Activated naive CD4-positive, alpha-beta T cell treated with Interleukin-2 at 50 U/mL for 16 hours (primary cell): ENCODE results near the gene PRRC2B.
A peak's percentile ranks its signal among the peaks of the same experiment; 100 is the strongest.
"Not testable (repeated sequence)": the region's sequence is repeated elsewhere in the genome, so short reads cannot be mapped to it uniquely, and the experiment has no call there.

Experiments used
- DNase-seq: peaks from one replicate; pipeline ENCODE4 v3.0.0-alpha.2; 2020

The PRRC2B gene

GRCh38 chr9:131387394-131387793 is 6.5 kb upstream of the PRRC2B start:
- DNase-seq, result no peak

DNA sequence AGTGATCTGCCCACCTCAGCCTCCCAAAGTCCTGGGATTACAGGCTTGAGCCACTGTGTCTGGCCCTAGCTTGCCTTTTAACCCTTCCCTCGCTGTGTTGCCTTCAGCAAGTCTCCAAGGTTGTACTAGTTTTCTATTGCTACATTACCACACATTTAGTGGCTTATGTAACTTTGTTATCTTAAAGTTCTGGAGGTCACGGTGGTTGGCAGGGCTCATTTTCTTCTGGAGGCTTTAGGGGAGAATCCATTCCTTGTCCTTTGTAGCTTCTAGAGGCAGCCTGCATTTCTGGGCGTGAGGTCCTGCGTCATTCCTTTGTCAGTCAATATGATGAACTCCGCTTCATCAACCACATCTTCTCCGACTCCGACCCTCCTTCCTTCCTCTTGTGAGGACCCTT is 2.9 kb upstream of the PRRC2B start:
- no peak for DNase-seq

DNA sequence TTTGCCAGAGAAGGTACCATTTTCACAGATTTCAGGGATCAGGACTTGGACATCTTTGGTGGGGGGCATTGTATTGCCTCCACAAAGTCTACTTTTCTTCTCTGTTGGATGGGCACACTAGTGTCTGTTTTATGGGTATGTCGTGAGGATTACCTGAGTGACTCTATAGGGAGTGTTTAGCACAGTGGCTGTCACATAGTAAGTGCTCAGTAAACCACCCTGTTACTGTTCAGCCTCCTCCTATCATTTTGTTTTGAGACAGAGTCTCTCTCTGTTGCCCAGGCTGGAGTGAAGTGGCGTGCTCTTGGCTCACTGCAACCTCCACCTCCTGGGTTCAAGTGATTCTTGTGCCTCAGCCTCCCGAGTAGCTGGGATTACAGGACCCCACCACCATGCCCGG is 2.4 kb upstream of the PRRC2B start:
- no peak for DNase-seq

- DNase-seq, result peak; percentile 58
Measured at GRCh38 chr9:131394464-131395156, 724 bp downstream of the PRRC2B start.

- peak; percentile 76 for DNase-seq
Measured at GRCh38 chr9:131395157-131396098, 1.5 kb downstream of the PRRC2B start.

DNA sequence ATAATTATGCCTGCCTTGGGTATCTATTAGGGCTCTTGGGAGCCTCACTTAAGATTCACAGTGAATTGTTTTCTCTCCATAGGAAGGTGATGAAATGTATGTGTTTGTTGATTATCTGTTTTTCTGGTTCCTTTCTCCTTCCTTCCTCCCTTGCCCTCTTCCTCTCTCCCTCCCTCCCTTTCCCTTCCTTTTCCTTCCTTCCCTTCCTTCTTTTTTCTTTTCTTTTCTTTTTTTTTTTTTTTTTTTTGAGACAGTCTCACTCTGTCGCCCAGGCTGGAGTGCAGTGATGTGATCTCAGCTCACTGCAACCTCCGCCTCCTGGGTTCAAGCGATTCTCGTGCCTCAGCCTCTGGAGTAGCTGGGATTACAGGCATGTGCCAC is 2.2 kb downstream of the PRRC2B start:
- DNase-seq, result not testable (repeated sequence)

DNA sequence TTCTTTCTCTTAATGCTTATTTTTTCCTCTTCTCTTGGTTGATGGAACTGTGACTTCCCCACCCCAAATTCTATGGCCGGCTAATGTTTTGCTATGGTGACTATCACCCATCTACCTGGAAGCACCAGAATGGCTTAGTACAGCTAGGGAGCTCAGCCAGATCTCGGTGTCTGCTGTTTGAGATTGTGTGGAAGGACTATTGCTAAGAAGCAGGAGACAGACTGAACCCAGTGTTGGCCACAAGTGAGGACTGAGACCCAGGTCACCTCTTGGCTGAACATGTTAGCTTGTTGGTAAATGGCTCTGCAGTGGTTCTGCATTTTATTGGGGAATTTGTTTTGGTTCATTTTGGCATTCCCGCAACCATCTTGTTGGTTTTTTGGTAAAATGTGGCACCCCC is 2.7 kb downstream of the PRRC2B start:
- DNase-seq, result no peak

- DNase-seq, result no peak
Measured at GRCh38 chr9:131397100-131397790, 3.4 kb downstream of the PRRC2B start.

- DNase-seq, result peak; percentile 47
Measured at GRCh38 chr9:131398204-131398603, 4.3 kb downstream of the PRRC2B start.

DNA sequence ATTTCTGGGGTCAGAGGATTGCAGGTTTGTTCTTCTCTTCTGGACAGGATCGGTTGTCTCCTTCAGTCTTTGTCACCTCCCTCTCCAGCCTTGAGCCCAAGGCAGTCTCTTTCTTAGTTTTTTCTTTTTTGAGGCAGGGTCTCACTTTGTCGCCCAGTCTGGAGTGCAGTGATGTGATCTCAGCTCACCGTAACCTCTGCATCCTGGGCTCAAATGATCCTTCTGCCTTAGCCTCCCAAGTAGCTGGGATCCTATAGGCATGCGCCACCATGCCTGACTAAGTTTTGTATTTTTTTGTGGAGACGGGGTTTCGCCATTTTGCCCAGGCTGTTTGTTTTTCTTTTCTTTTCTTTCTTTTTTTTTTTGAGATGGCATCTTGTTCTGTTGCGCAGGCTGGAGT is 6.1 kb downstream of the PRRC2B start:
- no peak for DNase-seq

GRCh38 chr9:131400627-131401026 is 6.7 kb downstream of the PRRC2B start:
- no peak for DNase-seq

DNA sequence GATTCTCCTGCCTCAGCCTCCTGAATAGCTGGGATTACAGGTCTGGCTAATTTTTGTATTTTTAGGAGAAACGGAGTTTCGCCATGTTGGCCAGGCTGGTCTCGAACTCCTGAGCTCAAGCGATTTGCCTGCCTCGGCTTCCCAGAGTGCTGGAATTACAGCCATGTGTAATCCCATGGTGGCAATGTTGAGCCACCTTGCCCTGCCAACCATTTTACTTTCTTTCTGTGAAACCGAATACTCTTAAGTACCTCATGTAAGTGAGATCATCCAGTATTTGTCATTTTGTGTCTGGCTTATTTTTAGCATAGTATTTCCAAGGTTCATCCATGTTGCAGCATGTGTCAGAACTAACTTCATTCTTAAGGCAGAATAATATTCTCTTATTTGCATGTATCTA is 8.2 kb downstream of the PRRC2B start:
- DNase-seq, result no peak

DNA sequence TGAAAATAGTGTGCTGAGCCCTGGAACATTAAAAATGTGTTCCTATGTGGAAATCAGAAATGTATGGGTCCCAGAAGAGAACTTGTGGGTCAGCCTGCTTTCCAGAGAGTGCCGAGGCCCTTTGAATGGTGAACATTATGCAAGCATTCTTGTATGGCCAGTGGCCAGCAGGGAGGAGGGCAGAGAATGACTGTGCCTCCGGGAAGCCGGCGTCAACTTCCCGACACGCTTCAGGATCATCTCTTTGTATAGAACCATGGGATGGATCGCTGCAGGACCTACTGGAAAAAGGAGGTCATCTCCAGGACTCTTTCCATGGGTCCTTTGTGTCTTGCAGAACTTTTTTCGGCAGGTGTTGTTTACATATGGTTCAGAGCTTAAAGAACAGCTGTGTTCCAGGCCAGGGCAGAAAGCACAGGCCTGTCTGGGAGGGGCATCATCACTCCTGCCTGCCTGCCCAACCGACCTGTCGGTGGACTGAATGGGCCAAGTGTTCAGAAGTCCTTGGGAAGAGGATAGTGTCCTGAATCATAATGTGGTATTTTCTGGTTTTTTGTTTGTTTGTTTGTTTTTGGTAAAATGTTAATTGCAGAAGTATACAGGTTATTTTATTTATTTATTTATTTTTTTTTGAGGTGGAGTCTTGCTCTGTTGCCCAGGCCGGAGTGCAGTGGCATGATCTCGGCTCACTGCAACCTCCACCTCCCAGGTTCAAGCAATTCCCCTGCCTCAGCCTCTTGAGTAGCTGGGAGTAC is 9.0 kb downstream of the PRRC2B start:
- no peak for DNase-seq

GRCh38 chr9:131403493-131403773 is 9.5 kb downstream of the PRRC2B start:
- no peak for DNase-seq

DNA sequence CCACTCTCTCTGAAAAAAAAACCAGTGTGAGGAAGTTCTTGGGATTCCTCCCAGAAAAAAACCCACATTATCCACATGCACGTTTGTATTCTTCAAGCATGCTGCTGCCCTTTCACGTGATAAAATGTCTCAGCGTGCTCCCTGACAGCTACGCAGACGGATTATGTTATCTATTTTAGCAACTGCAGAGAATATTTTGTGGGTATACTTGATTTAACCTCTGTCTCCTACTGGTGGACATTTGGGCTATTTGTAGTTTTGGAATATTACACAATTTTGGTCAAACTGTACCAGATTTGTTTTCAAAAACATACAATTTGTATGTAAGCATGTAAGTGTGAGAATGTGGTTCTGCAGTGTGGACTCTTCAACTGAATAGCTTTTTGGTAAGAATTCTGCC is 10.7 kb downstream of the PRRC2B start:
- no peak for DNase-seq

- no peak for DNase-seq
Measured at GRCh38 chr9:131404987-131405386, 11.1 kb downstream of the PRRC2B start.

GRCh38 chr9:131405428-131405827 is 11.5 kb downstream of the PRRC2B start:
- no peak for DNase-seq

GRCh38 chr9:131405858-131406537 is 12.1 kb downstream of the PRRC2B start:
- DNase-seq, result no peak

DNA sequence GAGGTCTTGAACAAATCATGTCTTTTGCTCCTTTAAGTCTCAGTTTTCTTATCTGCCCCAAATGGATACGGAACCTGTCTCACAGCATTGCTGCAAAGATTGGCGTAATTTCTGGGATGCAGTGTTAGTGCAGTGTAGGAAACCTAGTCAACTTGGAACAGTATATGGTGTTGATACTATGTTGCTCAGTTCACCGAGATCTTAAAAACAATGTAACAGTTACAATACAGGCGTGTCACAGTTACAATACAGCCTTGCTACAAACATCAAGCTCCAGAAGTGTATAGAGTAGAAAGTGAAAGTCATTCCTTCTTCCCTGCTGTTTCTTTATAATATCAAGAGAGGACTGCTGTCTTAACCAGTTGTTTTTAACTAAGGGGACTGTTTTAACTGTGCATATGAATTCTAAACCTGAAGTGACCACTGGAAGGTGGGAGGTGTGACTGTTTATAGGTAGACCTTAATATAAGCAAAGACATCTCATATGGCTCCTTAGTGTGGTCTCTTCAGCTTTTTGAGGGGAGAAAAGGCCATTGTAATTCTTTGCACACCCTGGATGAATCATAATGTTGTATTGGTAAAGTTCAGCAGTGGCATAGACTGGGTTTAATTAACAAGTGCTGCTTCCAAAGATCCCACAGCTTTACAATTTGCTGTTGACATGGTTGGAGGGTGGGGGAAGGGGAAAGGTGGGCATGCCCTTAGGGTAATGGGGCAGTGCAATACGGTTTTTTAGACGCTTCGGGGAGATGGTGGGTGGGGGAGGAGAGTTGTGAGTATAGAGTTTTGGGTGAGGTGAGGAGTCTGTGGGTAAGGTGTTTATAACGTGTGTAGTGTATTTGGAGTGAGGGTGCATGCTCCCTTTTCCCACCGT is 12.9 kb downstream of the PRRC2B start:
- peak; percentile 16 for DNase-seq

DNA sequence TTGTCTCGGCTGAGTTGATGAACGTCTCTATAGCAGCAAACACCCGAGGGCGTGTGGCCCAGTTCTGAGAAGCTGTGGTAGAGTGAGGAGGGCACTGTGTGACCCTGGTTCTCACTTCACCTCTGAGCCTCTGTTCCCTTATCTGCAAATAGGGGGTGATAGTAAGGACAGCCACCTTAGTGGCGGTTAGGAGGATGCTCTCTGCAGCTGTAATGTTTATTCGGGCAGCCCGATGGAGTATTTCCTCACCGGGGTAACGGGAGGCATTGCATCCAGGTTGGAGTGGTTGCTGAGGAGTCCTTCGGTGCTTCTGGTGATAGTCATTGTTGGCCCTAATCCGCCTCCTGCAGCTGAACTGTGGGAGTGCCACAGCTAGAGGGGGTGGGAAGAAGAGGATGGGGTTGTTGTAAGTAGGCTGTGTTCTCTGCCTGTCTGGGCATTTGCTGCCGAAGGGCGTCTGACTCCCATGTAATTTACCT is 13.9 kb downstream of the PRRC2B start:
- peak; percentile 38 for DNase-seq

DNA sequence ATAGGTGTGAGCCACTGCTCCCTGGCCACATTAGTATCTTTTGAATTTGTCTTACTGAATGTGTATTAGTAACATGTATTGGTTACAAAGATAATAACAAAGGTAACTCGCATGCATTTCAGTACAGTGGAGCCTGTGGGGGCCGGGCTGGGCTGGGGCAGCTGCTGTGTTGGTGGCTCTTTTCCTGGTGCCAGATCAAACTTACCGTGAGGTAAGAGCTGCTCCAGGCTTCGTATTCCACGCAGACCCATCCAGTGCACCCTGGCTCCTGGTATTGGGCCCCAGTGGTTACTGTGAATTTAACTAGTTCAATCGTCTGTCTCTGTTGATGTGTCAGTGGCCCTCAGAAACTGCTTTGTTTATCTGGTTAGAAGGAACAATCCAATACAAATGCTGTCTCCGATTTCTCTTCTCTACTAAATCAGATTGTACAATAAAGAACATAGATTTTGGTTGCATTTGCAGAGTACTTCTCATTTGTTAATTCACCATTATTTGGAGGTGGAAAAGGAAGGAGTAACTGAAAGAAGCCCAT is 15.6 kb downstream of the PRRC2B start:
- no peak for DNase-seq
